Breast epithelium (tissue), 3 donors: ENCODE results near the gene IRAK2.

ENCODE experiments used
- CTCF ChIP-seq, 3 donors: fragments of 450-650 bp; IDR thresholded peaks; one replicate each; pipeline ENCODE4 v1.5.1; 2016 to 2017; ENCODE audit warnings: antibody characterized with exemption in 3 of 3, mild to moderate bottlenecking in 3 of 3, moderate library complexity in 3 of 3
- POLR2A ChIP-seq: fragments of 450-650 bp; IDR thresholded peaks from one replicate; pipeline ENCODE4 v1.6.1; 2016; ENCODE audit warnings: antibody characterized with exemption, mild to moderate bottlenecking, moderate library complexity
- POLR2AphosphoS5 ChIP-seq, 3 donors: sonication (generic); formaldehyde crosslinking; IDR thresholded peaks; one replicate each; pipeline ENCODE4 v1.6.1; 2017; ENCODE audit warnings: antibody characterized with exemption in 3 of 3

GRCh38 chr3:10253731-10254130, 89.0 kb downstream of the IRAK2 start:
- no peak for TF ChIP-seq CTCF (IDR thresholded peaks at IDR 0.05)
- TF ChIP-seq POLR2AphosphoS5 (IDR thresholded peaks at IDR 0.05): no peak
- no peak for TF ChIP-seq POLR2A
